GM19351 (cell line): ENCODE results near the gene MYLK2.
A peak's percentile ranks its signal among the peaks of the same experiment; 100 is the strongest.

Experiments
- ATAC-seq: cut with Tn5 transposase; IDR thresholded peaks from one replicate; pipeline ENCODE4 v1.9.1; 2021; ENCODE audit warnings: mild to moderate bottlenecking, moderate library complexity; ENCODE audit not compliant: unreplicated experiment

Gene MYLK2

DNA sequence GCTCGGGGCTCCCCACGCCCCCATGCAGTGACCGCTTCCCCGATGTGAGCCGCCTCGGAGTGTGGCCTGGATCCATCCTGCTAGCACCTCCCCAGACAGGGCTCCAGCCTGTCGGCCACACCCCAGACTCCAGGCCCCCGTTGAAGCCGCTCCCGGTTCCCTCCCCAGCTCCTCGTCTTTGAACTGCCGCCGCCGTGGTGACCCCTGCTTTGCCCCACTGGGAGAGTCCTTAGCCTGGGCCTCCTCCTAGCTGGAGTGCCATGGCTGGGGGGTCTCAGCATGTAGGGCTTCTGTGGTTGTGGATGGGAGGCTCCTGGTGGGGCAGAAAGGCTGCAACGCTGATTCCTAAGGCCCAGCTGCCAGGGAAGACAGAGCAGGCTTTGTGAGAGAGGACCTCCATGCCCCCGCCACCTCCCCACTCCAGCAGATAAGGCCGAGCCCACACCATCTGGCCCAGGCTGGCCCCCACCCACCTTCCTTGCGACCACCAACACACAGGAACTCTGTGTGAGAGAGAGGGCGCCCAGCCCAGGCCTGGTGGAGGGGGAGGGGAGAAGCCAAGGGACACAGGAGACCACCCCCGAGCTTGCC lies 14.9 kb downstream of the MYLK2 start:
- no peak for ATAC-seq

DNA sequence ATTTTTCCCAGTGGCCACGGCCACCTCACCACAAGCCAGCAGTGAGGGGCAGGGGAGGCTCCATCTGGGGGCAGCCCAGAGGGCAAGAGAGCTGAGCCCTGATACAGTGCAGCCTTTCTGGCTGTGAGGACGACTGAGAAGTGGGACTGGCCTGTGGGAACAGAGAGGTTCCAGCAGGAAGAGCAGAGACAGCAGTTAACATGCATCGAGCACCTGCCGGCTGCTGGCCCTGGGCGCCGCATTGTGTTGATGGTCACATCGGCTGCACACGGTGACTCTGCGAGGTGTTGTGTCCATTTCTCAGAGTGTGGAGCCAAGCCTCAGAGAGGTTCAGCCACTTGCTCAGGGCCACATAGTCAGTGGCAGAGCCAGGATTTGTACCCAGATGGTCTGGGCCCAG lies 16.4 kb downstream of the MYLK2 start:
- no peak for ATAC-seq

DNA sequence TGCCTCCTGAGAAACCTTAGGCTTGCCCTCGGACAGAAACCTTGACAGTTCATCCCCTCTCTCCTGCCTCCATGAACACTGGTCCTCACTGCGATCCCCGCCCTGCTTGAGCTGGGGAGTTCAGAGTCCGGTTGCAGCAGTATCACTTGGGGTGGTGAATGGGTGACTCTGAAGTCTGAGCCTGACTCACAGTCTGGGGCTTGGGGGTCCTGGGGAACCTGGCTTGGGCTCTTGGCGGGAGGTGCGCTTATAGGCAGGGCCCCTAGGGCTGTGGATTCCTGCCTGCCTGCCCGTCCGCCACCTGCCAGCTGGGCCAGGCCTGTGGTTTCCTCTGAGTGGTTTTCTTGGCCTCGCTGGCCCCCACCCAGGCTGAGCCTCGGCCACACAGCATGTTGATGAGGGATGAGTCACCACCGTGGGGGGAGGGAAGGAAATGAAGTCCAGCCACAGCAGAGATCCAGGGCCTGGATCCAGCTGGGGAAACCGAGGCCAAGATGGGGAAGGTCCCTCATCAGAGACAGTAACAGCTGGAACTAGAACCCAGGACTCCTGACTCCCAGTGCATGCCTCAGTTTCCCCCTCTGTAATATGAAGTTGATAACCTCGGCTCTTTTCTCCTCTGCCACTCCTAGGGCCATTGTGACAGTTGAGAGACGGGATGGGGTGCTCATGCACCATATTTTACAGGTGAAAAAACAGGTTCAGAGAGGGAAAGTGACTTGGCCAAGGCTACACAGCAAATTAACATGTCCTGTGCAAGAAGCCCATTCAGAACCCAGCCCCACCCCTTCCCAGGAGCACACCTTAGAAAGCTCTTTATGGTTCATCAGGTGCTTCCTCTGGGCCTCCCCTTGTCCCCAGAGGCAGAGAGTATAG lies 17.1 kb downstream of the MYLK2 start:
- peak; percentile 74 for ATAC-seq

DNA sequence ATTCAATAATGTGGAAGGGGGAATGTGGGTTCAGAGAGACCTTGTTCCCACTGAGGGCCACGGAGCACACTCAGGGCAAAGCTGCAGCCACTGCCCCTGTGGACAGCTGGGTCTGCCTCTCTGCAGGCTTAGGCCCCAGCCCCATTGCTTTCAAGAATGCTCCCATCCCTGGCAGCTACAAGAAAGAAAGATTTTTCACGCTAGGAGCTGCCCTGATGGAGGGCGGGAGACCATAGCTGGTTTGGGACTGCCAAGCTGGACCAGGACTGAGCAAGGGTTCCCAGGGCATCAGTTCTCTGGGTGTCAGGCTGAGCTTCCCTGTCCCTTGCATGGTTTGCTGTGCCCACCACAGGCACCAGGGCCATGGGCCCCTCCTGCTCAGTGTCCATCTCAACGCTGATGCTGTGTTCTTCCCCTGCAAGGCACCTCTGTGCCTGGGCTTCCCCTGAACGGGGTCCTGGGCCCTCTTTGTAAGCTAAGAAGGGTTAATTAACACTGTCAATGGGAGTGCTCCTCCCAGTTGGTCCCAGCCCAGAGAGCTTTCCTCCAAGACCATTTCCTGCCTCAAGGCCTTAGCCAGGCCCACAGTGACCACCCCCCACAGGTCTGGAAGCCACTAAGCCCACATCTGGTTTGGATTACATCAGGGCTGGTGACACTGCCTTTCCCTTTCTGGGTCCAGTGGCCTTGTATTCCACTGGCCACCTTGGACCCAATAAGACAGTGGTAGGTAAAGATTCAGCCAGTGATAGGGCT lies 17.9 kb downstream of the MYLK2 start:
- no peak for ATAC-seq

DNA sequence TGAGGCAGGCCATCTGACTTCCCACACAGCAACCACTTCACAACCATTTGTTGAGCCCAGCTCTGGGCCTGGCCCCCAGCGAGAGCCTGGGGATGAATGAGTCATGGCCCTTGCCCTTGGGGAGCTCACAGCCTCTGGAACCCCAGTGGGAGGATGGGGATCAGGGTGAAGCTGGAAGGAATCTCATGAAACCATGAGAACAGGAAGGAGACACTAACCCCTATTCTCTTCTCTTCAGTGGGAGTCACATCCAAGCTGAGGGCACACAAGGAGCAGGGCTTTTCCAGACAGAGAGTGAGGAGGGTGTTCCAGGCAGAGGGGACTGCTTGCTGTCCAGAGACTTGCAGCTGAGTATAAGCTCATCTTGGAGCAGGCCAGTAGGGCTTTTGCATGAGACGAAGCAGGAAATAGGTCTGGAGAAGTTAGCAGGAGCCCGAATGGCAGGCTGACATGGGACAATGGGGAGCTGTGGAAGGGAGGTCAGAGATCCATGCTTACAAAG lies 18.8 kb downstream of the MYLK2 start:
- ATAC-seq = no peak

DNA sequence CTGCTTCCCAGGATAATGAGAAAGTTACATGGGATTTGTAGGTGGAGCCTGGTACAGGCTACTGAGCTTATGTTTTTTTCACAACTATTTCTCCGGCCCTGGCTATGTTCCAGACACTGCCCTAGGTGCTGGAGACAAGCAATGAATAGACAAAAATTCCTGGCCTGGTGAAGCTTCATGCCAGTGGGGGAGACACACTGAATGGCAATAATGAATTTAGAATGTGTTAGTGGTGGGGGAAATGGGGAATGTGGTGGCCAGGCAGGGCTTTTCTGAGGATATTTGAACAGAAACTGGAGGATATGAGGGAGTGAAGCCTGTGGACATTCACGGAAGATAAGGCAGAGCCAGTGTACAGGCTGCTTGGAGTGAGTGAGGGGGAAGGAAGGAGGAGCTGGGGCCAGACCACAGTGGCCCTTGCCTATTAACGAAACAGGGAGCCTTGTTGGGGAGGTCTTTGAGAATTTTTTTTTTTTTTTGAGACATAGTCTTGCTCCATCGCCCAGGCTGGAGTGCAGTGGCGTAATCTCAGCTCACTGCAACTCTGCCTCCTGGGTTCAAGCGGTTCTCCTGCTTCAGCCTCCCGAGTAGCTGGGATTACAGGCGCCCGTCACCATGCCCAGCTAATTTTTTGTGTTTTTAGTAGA lies 19.6 kb downstream of the MYLK2 start:
- no peak for ATAC-seq

DNA sequence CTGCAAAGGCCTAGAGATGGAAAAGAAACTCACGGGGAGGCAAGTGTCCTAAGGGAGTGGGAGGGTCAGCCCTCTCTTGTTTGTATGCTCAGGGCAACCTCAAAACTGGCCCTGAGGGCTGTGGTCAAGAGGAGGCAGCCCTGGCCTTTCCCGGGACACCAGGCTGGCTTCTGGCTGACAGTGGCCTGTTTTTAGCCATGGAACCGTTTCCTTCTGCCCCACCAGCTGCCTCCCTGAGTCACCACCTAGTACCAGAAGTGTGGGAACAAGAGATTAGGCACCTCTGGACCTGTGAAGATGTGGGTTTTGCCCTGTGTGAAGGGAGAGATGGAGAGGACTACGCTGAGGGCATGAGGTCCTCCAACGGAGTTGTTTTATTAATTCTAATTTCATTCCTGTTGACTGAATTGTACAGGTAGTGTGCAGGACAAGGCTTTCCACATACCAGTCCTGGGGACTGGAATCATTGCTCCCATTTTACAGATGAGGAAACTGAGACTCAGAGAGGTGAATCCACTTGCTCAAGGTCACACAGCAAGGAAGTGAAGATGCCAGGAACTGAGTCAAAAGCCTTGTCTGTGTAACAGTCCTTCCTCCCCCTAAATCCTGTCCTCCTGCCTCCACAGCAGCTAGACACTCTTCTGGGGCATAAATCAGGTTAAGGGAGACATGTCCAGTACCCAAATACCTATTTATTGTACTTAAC lies 20.8 kb downstream of the MYLK2 start:
- no peak for ATAC-seq

DNA sequence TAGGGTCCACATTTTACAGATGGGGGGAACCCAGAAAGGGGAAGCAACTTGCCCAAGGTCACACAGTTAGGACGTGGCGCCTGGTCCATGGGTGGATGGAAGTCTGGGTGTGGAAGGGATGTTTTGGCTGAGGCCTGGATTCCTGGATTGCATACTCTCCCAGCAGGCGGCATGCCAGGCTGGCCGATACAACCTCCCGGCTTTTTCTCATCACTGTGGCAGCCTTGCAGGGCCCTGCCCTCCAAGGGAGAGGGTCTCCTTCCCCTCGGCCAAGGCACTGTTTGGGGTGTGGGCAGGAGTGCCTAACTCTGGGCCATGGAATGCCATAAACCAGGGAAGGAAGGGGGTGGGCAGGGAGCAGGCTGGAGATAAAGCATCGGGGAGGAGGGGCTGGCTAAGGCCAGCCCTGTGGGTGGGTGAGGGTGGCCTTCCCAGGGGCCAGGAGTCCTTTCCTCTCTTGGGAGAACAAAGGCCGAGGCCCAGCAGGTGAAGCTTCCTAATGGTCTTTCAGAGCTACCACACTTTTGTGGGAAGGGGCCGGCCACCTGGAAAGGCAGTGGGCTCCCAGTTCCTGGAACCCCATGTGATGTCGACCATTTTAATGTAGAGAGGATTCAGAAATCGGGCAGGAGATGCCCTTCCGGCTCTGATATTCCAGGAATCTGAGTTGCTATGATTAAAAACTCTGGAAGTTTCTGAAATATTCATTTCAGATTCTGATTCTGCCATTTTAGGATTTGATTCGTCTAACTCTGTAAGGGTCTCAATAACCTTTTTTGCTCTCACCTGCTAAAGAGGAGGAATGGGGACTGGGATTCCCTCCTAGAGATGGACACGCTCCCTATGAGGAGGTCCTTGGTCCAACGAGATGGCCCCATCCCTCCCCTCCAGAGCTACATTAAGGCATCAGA lies 22.0 kb downstream of the MYLK2 start:
- ATAC-seq = no peak

DNA sequence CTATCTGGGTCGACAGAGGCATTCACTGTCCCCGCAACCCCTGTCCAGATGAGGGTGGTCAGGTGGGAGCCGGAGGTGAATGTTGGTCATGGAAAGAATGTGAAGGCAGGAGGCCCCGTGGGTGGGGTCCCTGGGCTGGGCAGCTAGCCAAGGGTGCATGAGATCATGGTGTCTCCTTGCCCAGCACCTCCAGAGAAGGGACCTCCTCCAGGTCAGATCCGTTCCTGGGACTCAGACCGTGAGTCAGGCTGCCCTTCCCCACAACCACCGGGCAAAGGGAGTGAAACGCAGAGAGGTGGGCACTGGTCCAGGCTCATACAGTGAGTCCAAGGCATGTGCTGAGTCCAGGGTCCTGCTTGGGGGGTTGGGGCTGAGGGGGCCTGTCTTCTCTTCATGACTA lies 22.8 kb downstream of the MYLK2 start:
- ATAC-seq = no peak

DNA sequence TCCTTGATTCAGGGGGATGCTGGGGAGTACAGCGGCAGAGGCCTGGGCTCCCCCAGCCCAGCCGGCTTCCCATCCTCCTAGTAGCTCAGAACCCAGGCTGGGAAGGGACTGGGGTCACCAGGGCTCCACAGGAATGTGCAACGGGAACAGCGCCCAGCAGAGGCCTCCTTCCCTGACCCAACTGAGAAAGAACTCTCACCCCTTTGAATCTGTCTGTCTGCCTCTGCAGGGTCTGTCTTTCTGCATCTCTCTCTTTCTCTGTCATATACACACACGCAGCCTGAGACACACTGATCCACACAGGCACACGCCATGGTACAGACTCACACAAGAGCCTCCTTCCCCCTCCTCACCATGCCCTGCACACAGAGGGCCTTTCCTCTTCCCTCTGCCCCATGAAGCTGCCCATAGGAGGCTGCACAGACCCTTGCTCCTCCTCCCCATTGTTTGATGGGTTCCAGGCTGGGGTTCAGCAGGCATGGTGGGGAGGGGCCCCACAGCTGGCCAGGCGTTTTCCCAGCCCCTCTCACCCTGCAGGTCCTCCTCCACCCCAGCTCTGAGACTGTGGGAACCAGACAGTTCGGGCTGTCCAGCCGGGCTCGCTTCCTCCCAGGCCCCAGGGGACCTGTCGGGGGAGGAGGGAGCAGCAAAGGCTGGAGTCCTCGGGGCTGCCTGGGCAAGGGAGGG lies 23.5 kb downstream of the MYLK2 start:
- no peak for ATAC-seq

DNA sequence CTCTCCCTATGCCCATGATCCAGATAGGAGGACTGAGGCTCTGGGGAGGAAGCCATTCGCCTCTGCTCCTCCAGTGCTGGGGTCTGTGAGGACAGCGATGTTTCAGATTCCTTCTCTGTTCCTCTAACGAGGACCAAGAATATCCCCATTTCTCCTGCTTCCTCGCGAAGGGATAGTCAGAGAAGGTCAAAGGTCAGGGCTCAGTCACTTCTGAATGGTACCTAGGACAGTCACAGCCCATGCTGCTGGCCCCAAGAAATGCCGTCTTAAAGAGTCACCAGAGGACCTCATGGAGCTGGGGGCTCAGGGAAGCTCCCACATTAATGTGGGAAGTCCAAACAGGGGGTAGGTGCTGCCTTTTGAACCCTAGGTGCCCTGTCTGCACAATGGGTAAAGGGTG lies 24.1 kb downstream of the MYLK2 start:
- ATAC-seq = no peak

DNA sequence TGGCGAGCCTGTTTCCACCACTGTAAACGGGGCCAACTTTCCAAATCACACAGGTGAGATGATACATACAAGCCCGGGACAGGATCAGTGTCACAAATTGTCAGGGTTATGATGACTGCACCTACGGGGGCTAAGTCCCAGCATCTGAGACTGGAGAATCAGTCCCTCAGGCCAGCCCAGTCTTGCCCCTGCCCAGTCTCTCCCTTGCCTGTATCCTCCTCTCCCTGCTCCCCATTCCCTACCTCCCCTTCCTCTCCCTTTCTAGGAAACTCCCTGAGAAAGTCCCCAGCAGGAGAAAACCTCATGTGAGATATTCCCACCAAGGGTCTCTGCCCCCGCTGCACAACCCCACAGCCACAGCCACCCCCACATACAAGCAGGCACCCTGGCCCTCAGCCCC lies 24.7 kb downstream of the MYLK2 start:
- ATAC-seq = no peak

DNA sequence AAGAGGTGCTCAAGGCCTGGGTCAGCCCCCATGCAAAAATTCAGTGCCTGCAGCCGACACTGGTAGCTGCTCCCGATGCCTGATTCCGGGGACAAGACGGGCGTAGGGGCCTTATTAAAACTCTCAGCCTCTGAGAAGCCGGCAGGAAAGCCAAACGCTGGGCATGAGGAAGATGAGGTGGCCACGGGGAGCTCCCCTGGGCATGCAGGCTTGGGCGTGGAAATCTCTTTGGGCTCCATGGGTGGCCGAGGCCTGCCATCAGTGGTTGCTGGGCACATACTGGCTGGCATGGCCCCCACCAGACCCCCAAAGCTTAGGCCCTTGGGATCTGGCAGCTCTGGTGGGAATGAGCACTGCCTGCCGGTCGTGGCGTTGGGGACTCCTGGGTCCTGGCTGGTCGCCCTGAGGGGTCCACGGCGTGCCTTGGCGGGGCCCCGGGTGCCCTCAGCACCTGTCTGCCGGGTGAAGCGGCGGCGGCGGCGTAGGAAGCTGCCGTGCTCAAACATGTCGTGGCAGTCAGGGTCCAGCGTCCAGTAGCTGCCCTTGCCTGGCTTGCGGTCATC lies 25.7 kb downstream of the MYLK2 start:
- no peak for ATAC-seq

DNA sequence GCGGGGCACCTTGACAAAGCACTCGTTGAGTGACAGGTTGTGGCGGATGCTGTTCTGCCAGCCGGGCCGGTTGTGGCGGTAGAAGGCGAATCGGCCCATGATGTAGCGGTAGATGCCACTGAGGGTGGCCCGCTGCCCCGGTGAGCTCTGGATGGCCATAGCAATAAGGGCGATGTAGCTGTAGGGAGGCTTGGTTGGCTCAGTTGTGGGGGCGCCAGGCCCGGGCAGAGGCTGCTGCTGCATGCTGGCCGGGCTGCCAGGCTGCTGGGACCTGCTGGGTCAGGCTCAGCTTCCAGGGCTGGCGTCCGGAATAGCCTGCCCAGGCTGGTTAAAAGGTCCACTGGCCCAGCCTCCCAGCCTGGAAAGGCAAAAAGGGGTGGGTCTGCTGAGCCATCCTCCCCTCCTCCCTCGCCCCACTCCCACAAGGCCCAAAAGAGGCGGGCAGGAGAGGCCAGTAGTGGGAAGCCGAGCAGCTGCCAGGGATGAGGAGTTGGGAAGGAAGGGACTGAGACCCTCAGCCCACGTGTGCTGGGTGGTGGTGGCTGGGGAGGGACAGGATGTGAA lies 26.2 kb downstream of the MYLK2 start, which contains the start of gene FOXS1:
Gene FOXS1 (minus strand): TSS at position 305 of the 564 bp plus-strand sequence. CDS start 62 bp downstream, at position 243.
- no peak for ATAC-seq

DNA sequence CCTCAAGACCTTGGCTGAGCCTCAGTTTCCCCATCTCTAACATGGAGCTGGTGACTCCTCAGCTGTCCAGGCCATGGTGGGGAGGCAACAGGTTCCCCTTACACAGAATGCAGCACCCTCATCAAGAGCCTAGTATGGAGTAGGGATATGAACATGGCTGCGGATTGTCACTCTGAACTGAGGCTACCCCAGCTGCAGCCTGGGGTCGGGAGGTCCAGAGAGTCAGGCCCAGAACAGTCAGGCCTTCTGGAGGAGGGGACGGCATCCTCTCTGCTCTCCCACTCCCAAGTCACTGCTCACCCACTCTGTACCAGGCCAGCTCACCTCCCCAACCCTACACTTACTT lies 27.6 kb downstream of the MYLK2 start:
- ATAC-seq = no peak

DNA sequence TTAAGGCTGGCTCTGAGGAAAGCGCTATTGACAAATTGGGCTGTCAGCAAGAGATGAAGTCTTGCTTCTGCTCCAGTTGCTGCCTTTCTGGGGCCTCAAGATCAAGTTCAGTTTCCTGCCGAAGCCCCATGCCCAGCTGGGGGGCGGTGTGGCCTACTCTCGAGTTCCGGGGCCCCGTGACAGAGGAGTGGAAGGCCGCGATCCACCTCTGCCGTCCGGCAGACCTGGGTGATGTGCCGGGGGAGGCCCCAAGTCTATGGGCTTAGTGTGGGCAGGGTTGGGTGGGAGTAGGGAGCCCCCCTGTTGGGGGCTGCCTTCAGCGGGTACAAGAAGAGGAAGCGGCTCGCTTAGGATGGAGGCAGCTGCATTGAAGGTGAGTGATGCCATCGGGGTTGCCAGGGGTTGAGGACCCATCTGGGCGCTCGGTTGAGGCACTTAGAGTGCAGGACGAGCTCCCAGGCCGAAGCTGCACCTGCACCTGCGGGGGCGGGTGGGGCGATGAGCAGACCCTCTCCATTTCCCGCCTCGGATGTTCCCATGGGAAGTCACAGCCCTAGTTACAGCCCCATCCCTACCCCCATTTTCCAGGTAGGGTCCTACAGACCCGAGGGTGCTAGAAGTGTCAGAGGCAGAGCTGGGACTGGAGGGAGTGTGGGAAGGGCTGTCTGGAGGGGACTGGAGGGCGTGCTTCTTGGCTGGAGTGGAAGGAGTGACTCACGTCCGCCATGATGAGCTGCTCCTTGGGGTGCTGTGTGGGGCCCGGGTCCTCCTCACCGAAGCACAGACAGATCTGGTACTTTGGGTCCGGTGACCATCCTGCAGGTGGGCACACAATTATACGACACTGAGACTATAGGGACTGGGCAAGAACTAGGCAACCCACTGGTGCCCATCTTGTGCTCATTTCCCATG lies 29.2 kb downstream of the MYLK2 start:
- ATAC-seq = no peak

DNA sequence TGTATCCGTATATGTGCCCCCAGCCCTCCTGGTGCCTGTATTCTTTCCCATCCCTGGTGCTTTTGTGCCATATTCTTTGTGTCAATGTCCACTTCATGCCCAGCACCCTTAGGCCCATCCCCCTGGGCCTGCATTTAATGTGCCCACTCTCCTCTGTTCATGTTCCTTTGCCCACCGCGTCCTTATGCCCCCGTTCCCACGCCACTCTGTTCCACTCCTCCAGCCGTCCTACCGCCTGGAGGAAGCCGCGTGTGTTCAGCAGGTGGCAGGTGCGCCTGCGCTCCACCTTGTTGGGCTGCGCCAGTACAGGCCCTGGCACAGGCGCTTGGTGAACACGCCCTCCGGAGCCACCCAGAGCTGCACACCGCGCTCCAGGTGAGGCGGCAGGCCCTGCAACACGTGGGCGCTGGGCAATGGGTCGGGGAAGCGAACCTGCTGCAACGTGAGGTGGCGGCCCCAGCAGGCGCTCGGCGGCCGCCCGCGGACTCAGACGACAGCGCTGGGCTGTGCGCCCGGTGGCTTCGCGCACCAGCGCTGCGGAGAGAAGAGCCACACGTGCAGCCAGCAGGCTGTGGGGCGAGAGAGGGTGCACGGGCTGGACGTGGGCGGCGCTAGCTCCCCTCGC lies 30.3 kb downstream of the MYLK2 start:
- no peak for ATAC-seq
